GM18508 (cell line): ENCODE measurements around the gene IGSF9.
A peak's percentile ranks its signal among the peaks of the same experiment; 100 is the strongest.

Experiments used
- ATAC-seq: cut with Tn5 transposase; IDR thresholded peaks from one replicate; pipeline ENCODE4 v1.9.1; 2021; ENCODE audit warnings: moderate number of reproducible peaks; ENCODE audit not compliant: insufficient read depth, unreplicated experiment

Gene IGSF9

GRCh38 chr1:159934136-159935039, 11.0 kb downstream of the IGSF9 start:
- ATAC-seq = no peak

- ATAC-seq = no peak
Measured at GRCh38 chr1:159933347-159933746, 12.1 kb downstream of the IGSF9 start.

- no peak for ATAC-seq
Measured at GRCh38 chr1:159932296-159933285, 12.8 kb downstream of the IGSF9 start.

GRCh38 chr1:159931795-159932173, 13.6 kb downstream of the IGSF9 start:
- no peak for ATAC-seq

GRCh38 chr1:159931101-159931794, 14.2 kb downstream of the IGSF9 start:
- no peak for ATAC-seq

- no peak for ATAC-seq
Measured at GRCh38 chr1:159930634-159931033, 14.8 kb downstream of the IGSF9 start.

- ATAC-seq = no peak
Measured at GRCh38 chr1:159930216-159930615, 15.2 kb downstream of the IGSF9 start.

- no peak for ATAC-seq
Measured at GRCh38 chr1:159929155-159930051, 16.0 kb downstream of the IGSF9 start.

GRCh38 chr1:159928491-159929050, 16.8 kb downstream of the IGSF9 start:
- ATAC-seq = no peak

- ATAC-seq = no peak
Measured at GRCh38 chr1:159927849-159928431, 17.5 kb downstream of the IGSF9 start.

- no peak for ATAC-seq
Measured at GRCh38 chr1:159927211-159927848, 18.1 kb downstream of the IGSF9 start.

- peak; percentile 2 for ATAC-seq
Measured at GRCh38 chr1:159925719-159926078, 19.7 kb downstream of the IGSF9 start.

- ATAC-seq = peak; percentile 38
Measured at GRCh38 chr1:159924791-159925718, 20.4 kb downstream of the IGSF9 start, which contains the start of gene TAGLN2. TAGLN2 (minus strand) TSS chr1:159925507; CDS start chr1:159920509, 4,998 bp downstream.

GRCh38 chr1:159924025-159924790, 21.2 kb downstream of the IGSF9 start:
- ATAC-seq = no peak

- no peak for ATAC-seq
Measured at GRCh38 chr1:159923203-159924024, 22.0 kb downstream of the IGSF9 start.
